HG03439 (cell line): ENCODE results near the gene CNBD2.
A peak's percentile ranks its signal among the peaks of the same experiment; 100 is the strongest.
"Not testable (repeated sequence)": the region's sequence is repeated elsewhere in the genome, so short reads cannot be mapped to it uniquely, and the experiment has no call there.

Experiments
- ATAC-seq: cut with Tn5 transposase; IDR thresholded peaks from one replicate; pipeline ENCODE4 v1.9.1; 2021; ENCODE audit warnings: mild to moderate bottlenecking, moderate library complexity; ENCODE audit not compliant: unreplicated experiment

Gene CNBD2

DNA sequence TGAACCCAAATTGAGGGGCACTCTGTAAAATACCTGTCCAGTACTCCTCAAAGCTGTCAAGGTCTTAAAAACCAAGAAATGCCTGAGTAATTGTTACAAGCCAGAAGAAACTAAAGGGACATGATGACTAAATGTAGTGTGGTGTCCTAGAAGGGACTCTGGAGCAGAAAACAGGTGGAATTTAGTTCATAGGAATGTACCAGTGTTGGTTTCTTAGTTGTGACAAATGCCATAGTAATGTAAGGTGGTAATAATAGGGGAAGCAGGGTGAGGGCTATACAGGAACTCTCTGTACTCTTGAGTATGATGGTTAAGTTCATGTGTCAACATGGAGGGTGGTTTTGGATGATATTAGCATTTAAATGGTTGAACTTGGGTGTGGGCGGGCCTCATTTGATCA lies 92.3 kb downstream of the CNBD2 start:
- ATAC-seq, result no peak

DNA sequence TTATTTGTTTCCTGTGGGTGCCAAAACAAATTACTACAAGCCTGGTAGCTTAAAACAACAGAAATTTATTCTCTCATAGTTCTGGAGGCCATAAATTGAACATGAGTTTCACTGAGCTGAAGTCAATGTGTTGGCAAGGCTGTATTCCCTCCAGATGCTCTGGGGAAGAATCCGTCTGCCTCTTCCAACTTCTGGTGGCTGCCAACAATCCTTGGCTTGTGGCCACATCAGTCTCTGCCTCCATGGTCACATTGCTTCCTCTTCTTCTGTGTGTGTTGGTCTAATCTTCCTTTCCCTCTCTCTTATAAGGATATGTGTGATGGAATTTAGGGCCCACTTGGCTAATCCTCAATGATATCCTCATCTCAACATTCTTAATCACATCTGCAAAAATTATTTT lies 93.4 kb downstream of the CNBD2 start:
- ATAC-seq, result no peak

DNA sequence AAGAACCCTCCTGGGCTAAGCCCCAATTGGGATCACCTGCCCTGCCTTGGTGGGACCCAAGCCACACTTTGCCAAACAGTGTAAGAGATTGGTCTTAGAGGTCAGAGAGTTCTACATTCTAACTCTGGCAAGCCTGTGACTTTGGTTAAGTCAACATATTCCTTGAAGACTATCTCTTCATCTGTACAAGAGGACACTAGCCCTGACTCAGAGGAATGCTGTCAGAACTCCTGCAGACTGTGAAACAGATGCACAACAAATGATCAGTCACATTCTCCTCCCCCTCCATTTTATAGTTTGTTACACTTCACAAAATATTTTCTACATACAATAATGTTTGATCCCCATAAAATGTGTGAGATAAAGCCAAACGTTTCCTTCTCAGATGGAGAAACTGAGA lies 94.4 kb downstream of the CNBD2 start:
- ATAC-seq, result no peak

DNA sequence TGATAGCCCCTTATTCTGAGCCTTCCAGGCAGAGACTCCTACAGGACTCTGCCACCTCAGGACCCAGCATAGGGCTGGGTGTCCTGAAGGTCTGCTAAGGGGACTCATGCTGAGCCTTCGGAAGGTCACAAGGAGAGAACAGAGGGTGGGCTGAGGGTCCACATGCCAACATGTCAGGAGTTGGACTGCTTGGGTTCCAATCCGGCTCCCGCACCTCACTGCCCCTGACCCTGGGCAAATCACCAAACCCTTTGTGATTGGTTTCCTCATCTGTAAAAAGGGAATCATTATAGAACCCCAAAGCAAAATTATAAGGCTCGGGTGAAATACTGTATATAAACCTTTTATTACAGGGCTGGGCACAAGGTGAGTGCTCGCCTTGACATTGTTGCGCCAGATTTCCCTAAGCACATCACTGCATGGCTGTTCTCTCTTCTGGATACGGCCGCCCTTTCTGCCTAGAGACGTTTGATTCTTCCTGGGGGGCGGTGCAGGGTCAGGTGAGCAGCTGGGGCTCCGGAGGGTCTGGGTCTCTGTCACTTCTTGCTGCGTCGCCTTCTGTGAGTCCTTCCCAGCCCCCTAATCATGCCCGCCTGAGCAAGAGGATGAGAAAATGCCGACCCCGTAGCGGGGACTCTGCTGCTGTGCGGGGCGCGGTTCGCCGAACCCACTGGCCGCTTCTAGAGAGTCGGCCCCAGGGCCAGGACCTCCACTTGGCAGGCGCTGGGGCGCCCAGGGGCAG lies 95.7 kb downstream of the CNBD2 start:
- ATAC-seq, result no peak

DNA sequence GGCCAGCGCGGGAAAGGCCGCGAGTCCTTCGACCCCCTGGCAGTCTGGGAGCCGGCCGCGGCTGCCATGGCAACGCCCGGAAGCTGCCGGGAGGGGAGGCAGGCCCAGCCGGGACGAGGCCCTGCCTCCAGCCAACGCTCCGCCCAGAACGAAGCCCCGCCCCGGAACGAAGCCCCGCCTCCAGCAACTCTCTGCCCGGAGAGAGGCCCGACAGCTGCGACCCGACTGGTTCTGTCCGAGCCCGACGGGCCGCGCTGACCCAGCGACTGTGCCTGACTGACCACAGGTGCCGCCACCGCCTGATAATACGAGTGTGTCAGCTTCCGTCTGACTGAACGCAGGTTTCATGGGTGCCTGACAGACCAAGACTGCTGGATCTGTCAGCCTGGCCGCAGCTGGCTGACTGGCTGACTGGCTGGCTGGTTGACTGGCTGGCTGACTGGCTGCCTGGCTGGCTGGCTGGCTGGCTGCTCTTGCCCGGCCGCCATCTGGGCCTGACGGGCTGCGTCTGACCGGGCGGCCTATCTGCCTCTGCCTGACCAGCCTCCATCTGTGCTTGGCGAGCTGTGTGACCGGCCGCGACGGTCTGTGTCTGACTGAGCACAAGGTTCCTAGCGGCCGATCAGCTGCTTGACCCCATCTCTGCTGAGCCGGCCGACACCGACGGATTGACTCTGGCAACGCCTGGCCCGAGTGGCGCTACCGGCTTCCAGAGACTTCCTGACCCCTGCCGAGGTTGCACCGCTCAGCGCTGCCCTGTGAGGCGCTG lies 96.5 kb downstream of the CNBD2 start:
- ATAC-seq, result peak; percentile 94

DNA sequence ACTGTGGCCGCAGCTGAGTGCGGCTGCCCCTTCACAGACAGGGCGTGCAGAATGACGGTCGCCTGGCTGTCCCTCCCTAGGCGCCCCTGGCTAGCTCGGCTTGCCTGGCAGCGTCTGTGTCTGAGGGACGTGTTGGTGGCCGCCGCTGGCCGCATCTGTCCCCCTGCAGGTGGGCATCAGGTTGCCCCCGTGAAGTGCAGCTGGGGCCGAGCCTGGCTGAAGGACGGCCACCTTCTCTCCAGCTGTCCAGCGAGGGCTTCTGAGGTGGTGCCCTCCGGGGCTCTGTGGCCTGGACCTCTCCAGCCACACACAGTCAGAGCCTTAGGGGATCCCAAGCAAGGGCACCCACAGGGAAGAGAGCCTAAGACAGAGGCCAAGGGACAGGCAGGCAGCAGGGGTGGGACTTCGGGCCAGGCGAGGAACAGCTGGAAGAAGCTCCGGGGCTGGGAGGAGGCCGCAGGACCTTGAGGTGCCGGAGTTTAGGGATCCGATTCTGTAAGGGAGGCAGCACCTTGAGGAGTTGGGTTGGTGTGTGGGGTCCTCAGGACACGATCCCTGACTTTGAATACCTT lies 97.1 kb downstream of the CNBD2 start:
- ATAC-seq, result no peak

DNA sequence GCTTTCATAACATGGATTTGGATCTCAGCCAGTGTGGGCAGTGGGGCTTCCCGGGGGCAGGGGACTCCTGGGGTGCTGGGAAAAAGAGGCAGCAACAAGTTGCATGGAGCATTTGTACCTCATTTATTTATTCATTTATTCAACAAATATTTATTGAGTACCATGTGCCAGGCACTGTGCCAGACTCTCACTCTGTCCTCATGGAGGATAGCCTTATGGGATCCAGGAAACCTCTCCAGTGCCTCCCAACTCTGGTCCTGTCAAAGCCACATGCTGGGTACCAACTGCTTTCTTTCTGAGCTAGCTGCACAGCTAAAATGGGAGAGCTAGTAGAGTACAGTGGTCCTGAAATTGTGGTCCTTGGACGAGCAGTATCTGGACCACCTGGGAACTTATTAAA lies 98.4 kb downstream of the CNBD2 start:
- ATAC-seq, result no peak

DNA sequence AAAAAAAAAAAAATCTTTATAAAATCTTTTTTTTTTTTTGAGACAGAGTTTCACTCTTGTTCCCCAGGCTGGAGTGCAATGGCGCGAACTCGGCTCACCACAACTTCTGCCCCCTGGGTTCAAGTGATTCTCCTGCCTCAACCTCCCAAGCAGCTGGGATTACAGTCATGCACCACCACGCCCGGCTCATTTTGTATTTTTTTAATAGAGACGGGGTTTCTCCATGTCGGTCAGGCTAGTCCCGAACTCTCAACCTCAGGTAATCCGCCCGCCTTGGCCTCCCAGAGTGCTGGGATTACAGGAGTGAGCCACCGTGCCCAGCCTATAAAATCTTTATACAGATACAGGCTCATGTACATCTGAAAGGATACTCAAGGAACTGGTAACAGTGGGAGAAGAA lies 100.1 kb downstream of the CNBD2 start:
- not testable (repeated sequence) for ATAC-seq

DNA sequence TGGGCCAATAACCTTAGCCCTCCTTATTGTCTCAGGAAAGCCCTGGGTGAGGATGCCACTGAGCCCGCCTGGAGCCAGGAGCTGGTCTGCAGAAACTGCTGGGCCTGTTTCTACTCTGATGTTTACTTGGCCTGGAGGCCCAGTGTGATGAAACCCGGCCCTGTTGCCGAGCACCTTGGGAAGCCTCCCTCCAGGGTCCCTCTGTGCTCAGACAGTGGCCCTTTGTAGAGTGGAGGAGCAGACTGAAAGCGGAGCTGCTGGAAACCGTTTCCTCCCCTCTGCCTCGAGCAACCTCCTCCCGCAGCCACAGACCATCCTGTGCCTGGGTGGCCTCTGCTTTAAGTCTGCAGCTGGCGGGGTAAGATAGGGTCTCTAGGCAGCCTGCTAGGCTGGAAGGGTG lies 102.1 kb downstream of the CNBD2 start:
- no peak for ATAC-seq

DNA sequence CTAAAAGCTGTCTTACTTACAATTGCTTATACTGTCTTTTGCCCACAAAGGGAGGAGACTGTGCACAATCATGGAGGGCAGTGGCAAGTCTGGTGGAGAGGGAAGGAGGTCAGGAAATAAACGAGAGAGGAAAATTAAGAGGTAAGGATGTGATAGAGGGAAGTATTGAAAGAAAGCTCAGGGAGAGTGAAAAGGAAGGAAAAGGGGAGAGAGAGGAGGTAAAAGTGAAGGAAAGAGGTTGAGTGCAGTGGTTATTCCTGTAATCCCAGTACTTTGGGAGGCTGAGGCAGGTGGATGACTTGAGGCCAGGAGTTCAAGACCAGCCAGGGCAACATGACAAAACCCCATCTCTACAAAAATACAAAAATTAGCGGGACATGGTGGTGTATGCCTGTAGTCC lies 103.5 kb downstream of the CNBD2 start:
- ATAC-seq, result no peak

DNA sequence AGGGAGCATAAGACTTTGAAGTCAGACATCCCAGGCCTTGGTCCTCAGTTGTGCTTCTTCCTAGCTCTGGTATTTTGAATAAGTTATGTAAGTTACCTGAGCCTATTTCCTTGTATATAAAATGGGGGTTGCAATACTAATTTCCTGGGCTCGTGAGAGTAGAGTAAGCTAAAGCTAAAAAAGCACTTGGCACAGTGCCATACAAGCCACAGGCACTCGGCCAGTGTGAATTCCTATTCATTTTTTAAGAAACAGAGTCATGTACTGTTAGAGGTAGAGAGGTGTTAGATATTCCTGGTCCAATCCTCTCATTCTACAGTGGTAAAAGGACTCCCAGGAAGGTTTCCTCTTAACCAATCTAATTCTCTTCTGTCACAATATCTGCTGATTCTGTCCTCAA lies 106.6 kb downstream of the CNBD2 start:
- no peak for ATAC-seq

DNA sequence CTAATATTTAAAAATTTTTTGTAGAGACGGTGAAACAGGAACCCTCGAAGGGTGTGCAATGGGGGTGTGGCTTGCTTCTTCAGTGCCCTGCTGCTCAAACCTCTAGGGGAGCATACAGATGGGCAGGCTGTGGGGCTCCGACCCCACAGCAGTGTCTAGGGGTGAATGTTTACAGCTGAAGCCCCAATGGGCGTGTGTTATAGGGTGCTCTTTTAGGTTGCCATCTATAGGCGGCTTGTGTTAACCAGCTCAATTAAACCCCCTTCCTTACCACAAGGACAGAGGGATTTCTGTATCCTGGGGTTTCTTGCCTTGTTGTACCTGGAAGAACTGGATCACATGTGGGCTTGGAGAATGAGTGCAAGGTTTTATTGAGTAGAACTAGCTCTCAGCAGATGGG lies 109.4 kb downstream of the CNBD2 start:
- ATAC-seq, result not testable (repeated sequence)

DNA sequence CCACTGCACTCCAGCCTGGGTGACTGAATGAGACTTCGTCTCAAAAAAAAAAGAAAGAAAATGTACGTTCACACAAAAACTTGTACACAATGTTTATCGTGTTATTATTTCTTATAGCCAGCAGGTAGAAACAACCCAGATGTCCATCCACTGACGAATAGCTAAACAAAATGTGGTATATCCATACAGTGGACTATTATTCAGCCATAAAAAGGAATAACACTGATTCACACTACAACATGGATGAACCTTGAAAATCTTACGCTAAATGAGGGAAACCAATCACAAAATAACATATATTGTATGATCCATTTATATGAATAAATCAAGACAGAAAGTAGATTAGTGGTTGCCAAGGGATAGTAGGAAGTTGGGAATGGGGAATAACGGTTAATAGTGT lies 111.1 kb downstream of the CNBD2 start:
- no peak for ATAC-seq

DNA sequence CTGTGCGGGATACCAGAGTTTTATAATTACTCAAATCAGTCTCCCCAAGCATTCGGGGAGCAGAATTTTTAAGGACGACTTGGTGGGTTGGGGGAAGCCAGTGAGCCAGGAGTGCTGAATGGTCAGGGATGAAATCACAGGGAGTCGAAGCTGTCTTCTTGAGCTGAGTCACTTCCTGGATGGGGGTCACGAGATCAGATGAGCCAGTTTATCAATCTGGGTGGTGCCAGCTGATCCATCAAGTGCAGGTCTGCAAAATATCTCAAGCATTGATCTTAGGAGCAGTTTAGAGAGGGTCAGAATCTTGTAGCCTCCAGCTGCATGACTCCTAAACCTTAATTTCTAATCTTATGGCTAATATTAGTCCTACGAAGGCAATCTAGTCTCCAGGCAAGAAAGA lies 111.6 kb downstream of the CNBD2 start:
- not testable (repeated sequence) for ATAC-seq
